Activated CD8-positive, alpha-beta memory T cell treated with anti-CD3 and anti-CD28 coated beads, Interleukin-2, amount 50 U/mL, for 1 hour (primary cell): ENCODE measurements around the gene CFAP97D2.
"Not testable (repeated sequence)": the region's sequence is repeated elsewhere in the genome, so short reads cannot be mapped to it uniquely, and the experiment has no call there.

Source experiments
- DNase-seq: peaks from one replicate; pipeline ENCODE4 v3.0.0-alpha.2; 2020; ENCODE audit errors: extremely low read depth

The CFAP97D2 gene

DNA sequence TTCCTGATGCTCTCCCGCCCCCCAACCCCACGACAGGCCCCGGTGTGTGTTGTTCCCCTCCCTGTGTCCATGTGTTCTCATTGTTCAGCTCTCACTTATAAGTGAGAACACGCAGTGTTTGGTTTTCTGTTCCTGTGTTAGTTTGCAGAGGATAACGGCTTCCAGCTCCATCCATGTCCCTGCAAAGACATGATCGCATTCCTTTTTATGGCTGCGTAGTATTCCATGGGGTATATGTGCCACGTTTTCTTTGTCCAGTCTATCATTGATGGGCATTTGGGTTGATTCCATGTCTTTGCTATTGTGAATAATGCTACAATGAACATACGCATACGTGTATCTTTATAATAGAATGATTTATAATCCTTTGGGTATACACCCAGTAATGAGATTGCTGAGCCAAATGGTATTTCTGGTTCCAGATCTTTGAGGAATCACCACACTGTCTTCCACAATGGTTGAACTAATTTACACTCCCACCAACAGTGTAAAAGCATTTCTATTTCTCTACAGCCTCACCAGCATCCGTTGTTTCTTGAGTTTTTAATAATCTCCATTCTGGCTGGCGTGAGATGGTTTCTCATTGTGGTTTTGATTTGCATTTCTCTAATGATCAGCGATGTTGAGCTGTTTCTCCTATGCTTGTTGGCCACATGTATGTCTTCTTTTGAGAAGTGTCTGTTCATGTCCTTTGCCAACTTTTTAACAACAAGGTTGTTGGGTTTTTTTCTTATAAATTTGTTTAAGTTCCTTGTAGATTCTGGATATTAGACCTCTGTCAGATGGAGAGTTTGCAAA lies 20.0 kb upstream of the CFAP97D2 start:
- DNase-seq: not testable (repeated sequence)

DNA sequence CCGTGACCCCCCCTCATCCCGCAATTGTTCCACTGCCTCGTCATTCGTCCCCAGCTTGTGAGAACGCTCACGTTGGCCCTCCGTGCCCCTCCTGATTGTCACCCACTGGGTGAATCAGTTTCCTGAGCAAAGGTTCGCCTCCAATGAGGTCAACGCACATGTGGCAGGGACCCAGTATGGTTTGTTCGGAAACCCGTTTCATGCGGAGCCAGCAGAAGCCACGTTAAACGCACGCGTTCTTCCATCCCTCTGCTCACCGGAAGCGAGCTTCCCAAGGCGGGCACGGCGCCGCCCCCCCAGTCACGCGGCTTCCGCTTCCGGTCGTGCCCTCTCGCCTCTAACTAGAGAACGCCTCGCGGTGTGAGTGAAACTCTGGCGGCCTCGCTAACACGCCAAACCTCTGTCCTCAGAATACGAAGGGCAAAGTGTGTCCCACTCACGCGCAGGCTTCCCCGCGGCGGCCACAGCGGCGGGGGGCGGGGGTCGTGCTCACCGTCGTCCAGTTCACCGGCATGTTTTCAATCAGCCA lies 18.0 kb upstream of the CFAP97D2 start:
- DNase-seq: no peak

DNA sequence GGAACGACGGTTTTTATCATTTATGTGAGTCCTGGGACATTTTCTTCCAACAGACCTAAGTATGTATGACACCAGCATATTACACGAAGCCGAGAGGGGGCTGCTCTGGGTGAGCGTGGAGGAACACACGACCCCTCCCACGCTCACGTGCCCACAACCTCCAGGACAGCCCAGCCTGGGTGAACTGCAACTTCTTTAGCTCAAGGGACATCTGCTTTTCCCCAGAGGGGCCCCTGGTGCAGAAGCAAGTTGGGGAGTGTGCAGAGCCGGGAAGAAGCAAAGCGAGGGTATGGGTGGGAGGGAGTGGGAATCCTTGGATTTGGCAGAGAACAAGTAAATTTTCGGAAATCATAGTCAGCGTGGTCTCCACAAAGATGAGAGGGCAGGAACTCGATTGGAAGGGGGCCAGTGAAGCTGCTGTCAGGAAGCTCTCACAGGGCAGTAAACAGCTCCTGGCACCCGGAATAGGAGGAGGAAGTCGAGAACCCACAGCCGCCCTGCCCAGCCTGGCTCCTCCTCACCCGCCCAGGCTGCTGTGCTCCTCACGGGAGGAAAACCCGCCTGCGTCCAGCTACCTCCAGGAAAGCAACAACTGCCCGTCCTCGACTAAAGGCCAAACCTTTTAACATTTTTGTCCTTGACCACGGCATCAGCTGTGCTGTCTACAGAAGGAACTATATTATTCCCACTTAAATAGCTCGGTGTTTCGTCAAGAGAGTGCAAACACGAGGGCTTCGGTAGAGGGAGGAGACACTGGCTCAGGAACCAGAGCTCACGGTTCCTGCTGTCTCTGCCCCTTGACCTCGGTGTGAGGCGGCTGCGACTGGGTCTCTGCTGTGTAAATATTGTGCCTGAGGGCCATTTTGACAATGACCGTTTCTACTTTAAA lies 17.2 kb upstream of the CFAP97D2 start:
- no peak for DNase-seq

DNA sequence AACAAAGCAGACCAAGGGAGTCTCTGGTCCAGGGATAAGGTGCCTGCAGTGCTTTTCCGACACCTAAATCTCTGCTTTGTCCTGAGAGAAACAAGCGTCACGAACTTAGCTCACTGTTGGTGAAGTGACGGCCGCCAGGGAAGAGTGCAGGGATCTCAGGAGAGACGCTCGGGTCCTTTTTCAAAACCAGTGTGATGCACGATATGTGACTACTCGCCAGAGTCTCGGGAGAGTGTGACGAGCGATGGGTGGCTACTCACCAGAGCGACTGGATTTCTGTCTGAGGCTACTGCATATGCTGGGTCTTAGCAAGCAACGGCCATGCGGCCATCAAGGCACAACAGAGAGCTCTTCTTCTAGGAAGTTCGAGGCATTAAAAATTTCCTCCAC lies 16.5 kb upstream of the CFAP97D2 start:
- no peak for DNase-seq

DNA sequence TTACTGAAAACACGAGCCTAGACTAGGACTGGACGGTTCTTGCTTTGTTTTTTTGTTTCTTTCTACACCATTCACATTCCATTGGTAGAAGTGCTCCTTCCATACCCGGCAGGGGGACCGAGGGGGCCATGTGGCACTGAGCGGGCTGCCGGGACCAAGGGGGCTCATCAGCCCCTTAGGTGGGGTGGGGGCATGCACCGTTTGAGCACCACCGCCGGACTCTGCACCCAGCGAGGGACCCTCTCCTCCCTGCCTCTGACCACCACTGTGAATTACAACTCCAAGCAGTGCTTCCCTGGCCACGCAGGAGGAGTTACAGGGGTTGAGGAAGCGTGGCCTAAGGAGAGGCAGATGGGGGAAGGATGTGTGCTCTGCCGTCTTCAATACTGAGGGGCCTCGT lies 15.0 kb upstream of the CFAP97D2 start:
- no peak for DNase-seq

DNA sequence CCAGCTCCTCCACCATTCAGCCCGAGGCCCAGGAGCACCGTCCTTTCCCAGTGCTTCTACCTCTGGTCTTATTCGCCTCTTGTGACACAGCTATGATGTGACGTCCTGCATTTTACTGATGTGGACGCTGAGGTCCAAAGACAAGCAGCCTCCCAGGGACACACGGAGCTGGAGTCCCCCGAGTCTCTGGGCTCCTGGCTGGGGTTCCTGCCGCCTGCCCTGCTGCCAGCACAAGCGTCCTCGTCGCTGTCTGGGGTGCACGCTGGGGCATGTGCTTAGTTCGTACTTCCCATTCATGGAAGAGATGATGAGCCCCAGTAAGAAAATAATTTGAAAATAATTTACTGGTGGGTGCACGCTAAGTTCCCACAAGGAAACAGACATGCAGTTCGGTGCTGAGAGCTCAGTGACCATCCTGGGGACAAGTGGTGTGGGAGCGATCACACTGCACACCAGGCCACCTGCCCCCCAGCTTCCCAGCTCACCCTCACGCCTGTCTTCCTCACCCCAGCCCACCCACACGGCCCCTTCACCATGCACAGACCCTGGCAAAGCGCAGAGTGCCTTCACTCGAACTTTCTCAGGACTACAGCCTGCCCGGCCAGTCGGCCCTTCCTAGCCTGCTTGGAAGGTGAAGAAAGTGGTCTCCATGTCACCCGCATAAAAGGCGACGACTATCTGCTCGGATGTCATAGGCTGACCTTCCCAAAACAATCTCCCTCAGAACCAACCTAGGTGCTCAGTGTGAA lies 14.2 kb upstream of the CFAP97D2 start:
- DNase-seq: no peak

DNA sequence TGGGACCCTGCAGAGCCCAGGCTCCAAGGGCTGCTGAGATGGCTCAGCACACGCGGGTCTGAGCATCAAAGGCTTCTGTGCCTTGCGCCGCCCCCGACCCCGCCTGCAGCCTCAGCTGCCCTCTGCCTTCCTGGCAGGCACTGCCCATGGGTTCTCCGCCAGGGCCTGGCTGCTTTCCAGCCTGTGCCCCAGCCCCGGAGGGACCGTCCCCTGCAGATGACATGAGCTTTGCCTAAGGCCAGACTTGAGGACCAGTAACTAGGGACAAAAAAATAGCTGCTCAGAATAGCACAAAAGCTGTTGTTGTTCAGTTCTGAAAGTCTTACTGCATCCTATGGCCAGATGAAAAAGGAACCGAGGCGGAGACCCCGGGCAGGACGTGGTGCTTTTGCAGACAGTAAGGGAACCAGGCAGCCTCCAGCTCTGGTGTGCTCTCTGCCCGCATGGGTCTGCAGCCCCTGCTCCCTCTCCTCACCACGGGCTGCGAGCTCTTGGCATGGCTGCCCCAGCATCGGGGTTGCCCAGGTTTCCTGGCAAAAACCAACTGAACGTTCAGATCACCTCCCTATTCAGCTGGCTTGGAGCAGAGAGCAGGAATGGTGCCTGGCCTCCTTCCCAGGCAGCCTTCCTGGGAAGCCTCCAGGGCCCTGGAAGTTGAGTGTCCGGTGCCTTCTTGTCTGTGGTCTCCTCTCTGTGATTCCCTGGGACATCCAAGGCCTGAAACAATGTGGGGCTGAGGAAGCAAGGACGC lies 12.5 kb upstream of the CFAP97D2 start:
- no peak for DNase-seq

DNA sequence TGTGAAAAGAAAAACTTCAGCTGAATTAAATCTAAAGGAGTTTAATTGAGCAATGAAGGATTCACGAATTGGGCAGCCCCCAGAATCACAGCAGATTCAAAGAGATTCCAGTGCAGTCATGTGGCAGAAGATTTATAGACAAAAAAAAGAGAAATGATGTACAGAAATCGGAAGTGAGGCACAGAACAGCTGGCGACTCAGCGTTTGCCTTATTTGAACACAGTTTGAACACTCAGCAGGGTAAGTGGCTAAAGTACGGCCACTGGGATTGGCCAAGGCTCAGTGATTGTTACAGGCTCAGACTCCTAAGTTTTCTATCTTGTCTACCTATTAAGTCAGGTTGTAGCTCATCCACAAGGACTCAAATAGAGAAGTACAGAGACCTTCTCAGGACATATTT lies 11.6 kb upstream of the CFAP97D2 start:
- no peak for DNase-seq

DNA sequence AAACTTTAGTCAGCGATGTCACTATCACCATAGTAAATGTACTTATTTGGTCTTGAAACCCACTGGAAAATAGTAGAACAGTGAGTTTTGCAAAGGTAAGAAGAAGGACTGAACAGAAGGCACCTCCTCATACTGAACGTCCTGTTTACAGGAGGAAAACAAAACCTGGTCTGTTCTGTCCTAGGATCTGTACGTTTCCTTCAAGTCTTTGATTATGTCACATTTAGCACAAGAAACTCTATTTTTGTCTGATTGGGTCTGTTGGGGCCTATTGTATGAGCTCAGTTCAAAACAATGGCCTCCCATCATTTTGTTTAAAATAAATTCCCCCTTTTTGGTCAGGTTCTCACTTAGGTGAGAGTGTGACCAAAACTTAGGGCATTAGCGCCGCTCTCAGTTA lies 11.2 kb upstream of the CFAP97D2 start:
- DNase-seq: no peak

DNA sequence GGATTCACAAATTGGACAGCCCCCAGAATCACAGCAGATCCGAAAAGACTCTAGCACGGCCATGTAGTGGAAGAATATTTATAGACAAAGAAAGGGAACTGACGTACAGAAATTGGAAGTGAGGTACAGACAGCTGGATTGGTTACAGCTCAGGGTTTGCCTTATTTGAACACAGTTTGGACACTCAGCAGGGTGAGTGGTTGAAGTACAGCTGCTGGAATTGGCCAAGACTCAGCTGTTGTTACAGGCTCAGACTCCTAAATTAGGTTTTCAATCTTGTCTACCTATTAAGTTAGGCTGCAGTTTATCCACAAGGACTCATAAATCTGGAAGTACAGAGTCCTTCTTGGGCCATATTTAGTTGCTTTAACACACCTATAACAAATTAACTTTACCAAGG lies 5.8 kb upstream of the CFAP97D2 start:
- no peak for DNase-seq

DNA sequence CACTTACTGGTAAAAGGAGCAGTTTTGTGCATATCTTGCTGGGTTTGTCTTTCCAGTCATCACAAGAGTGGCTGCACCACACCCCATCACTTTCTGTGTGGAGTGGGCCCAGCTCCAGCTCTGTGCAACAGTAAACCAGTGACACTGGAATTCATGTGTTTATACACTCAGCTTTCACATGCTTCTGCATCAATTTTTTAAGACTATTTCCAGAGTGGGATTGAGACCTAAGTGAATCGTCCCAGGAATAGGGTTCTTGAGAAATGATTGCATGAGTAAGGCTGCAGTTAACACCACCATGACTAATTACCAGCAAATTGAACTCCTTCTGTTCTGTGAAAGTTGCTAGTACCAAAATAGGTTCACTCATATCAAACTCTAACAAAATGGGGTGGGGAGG lies 5.3 kb upstream of the CFAP97D2 start:
- no peak for DNase-seq

DNA sequence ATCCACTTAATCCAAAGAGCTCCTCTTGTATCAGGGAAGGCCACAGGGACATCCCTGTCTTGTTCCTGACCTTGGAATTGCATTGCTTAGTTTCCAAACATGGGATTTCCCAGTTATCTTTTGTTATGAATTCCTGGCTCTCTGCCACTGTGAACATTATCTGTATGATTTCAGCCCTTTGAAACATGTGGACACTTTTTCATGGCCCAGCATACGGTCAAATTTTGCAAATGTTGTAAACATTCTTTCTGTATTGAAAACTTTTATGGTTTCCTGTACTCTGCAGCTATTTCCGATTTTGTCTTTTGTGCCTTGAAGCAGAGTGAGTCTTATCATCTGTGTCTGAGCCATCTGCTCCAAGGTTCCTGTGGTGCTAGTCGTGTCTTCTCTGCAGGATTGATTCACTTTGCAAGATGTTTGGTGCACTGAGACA lies 4.5 kb upstream of the CFAP97D2 start:
- no peak for DNase-seq

DNA sequence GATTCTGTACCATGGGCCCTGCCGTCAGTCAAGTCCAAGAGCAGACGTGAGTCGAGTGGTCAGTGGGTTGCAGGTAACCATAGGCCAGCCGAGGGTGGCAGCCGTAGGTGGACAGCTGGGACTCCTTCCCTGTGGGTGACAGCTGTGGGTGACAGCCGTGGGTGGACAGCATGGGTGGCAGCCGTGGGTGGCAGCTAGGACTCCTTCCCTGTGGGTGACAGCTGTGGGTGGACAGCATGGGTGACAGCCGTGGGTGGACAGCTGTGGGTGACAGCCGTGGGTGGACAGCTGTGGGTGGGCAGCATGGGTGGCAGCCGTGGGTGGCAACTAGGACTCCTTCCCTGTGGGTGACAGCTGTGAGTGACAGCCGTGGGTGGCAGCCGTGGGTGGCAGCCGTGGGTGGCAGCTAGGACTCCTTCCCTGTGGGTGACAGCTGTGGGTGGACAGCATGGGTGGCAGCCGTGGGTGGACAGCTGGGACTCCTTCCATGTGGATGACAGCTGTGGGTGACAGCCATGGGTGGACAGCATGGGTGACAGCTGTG lies 2.6 kb upstream of the CFAP97D2 start:
- DNase-seq: not testable (repeated sequence)

DNA sequence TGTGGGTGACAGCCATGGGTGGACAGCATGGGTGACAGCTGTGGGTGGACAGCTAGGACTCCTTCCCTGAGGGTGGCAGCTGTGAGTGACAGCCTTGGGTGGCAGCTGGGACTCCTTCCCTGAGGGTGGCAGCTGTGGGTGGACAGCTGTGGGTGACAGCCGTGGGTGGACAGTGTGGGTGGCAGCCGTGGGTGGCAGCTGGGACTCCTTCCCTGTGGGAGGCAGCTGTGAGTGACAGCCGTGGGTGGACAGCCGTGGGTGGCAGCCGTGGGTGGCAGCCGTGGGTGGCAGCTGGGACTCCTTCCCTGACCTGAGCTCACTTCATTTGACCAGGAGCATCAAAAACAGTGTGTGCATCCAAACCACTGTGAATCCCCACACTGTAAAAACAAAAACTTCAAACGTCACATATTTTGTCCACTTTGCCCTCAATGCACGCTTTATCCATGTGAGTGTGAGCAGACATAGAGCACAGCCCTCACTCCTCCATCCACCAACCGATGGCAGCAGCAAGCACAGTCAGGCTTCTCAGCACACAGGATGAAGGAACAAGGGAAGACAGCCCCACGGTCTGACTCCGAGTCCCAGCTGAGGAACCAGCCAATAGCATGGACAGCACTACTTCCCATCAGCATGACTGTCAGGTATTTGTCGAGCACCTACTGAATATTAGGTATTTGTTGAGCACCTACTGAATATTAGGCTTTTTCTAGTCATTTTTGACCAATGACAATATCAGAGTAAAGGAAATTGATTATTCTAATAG lies 1.6 kb upstream of the CFAP97D2 start:
- no peak for DNase-seq

DNA sequence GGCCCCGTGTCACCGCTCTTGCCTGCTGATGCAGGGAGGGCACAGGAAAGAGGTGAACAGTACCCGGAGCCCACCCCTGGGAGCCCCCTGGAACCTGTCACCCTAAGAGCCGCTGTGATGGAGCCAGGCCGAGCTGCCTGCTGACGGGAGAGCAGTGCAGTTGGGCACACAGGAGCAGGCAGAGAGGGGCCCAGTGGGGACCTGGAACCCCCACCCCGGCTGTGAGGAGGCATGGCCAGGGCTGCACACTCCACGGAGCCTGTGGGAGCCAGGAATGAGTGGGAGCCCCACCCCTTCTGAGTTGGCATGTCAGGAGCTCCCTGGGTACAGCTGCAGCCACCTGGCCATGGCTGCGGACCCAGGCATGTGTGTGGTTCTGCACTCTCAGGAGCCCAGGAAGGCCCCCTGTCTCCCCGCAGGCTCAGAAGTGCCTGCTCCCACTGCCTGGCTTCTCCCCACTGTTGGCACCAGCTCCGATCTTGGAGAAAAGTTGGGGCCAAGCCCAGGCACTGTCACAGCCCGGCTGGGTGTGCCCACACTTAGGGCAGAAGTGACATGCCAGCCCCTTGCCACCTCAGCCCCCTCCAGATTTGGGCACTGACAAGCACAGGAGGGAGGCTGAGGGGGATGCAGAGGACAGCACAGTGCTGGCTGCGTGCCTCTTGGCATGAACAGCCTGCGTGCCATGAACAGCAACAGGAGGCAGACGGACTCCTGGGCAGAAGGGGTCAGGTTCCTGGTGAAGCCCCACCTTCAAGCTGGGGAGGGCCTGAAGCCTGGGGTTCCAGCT lies 6.3 kb downstream of the CFAP97D2 start:
- DNase-seq: no peak

DNA sequence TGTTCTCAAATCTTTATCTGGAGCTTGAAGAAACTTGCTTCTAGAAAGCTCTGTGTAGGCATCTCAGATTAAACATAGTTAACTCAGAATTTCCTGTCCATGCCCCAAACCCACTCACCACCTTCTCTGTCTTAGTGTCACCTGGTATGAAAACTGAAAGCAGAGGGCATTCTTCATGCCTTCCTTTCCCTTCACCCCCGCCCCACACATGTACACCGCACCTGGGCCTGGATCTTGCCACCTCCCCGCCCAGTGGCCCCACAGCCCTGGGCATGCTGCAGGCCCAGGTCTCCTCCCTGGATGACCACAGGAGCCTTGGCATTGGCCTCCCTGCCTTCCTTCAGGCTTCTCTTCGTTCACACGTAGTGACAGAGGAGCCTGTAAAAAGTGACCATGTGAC lies 15.8 kb downstream of the CFAP97D2 start:
- DNase-seq: no peak

DNA sequence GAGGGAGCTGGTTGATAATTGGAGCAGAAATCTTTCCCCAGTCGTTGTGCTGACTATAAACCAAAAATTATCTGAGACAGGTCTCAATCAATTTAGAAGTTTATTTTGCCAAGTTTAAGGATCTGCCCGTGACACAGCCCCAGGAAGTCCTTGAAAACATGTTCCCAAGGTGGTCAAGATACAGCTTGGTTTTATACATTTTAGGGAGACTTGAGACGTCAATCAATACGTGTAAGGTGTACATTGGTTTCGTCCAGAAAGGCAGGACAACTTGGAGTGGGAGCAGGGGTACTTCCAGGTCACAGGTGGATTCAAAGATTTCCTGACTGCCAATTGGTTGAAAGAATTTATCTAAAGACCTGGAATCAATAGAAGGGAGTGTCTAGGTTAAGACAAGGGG lies 17.6 kb downstream of the CFAP97D2 start:
- no peak for DNase-seq

DNA sequence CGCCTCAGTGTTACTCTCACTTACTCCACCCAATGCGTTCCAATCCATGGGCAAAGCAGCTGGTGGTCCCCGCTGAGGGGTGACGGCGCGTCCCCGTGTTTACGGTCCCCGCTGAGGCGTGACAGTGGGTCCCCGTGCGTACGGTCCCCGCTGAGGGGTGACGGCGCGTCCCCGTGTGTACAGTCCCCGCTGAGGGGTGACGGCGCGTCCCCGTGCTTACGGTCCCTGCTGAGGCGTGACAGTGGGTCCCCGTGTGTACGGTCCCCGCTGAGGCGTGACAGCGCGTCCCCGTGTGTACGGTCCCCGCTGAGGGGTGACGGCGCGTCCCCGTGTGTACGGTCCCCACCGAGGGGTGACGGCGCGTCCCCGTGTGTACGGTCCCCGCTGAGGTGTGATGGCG lies 19.5 kb downstream of the CFAP97D2 start:
- no peak for DNase-seq

DNA sequence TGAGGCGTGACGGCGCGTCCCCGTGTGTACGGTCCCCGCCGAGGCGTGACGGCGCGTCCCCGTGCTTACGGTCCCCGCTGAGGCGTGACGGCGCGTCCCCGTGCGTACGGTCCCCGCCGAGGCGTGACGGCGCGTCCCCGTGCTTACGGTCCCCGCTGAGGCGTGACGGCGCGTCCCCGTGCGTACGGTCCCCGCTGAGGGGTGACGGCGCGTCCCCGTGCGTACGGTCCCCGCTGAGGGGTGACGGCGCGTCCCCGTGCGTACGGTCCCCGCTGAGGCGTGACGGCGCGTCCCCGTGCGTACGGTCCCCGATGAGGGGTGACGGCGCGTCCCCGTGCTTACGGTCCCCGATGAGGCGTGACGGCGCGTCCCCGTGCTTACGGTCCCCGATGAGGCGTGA lies 20.5 kb downstream of the CFAP97D2 start:
- not testable (repeated sequence) for DNase-seq
